Stimulated activated CD8-positive, alpha-beta memory T cell treated with anti-CD3 and anti-CD28 coated beads, Interleukin-4, amount 100 ng/mL, for 1 hour (primary cell): ENCODE measurements around the gene FLNC.

Experiments
- DNase-seq, 2 donors: peaks; one replicate each; pipeline ENCODE4 v3.0.0-alpha.2; 2020; ENCODE audit warnings: low read depth in 2 of 2, low spot score in 1 of 2

FLNC gene

DNA sequence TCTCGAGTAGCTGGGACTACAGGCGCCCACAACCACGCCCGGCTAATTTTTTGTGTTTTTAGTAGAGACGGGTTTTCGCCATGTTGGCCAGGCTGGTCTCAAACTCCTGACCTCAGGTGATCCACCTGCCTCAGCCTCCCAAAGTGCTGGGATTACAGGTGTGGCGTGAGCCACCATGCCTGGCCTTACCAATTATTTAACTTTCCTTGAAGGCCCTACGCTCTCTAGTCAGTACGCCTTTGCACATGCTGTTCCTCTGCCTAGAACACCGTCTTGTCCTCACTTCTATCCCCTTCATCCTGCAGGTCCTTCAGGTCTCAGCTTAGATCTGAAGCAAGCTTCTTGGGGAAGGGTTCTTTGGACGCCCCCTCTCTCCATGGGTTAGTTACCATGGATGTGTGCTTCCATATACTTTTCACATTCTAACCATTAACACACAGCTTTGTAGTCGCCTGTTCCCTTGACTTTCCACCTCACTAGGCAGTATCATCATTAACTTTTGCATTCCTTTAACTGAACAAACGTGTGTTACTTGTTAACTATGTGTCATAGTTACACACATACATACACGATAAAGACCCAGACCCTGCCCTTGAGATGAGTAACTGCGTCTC lies 31.9 kb downstream of the FLNC start:
- no peak for DNase-seq

DNA sequence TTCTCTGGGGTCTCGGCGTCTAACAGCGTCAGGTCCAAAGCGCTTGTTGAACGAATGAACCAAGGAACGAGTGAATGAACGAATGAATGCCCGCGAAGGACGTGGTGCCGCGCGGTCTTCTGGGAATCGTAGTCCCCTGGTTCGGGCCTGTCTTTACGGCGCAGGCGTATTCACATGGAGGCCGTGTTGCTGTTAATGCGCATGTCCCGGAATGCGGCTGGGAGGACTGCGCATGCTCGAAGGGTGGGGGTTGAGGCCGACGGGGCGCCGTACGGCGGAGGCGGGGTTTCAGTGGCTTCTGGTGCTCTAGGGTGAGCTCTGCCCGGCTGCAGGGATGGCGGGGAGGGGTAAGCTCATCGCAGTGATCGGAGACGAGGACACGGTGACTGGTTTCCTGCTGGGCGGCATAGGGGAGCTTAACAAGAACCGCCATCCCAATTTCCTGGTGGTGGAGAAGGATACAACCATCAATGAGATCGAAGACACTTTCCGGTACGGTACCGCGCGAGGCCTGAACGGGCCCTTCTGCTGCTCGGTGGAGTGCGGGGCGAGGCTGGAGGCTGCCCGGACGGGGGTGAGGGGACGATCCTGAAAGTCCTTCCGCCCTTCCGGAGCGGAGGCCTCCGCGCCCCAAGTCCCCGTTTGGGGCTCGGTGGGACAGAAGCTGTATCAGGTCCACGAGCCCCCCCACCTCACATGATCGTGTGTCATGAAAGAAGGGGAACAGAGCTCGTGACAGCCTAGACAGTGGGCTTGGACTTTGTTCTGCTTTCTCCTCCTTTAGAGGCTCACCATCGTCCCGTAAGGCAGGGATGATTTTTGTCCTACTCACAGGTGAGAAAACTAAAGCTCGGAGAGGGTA lies 32.6 kb downstream of the FLNC start, which contains the start of gene ATP6V1F:
Gene ATP6V1F (plus strand): TSS at position 286 of the 862 bp plus-strand sequence. CDS start 49 bp downstream, at position 335.
- peak; percentile 97 to 99 for DNase-seq

GRCh38 chr7:128863433-128863989 lies 33.3 kb downstream of the FLNC start:
- peak in 1 of 2 donors; percentile 11 for DNase-seq

- DNase-seq = no peak
Measured at GRCh38 chr7:128865303-128865702, 35.1 kb downstream of the FLNC start.

- no peak for DNase-seq
Measured at GRCh38 chr7:128865996-128866877, 36.0 kb downstream of the FLNC start.

GRCh38 chr7:128867241-128867640 lies 37.0 kb downstream of the FLNC start:
- DNase-seq = no peak

GRCh38 chr7:128867842-128868623 lies 37.8 kb downstream of the FLNC start:
- DNase-seq = no peak

DNA sequence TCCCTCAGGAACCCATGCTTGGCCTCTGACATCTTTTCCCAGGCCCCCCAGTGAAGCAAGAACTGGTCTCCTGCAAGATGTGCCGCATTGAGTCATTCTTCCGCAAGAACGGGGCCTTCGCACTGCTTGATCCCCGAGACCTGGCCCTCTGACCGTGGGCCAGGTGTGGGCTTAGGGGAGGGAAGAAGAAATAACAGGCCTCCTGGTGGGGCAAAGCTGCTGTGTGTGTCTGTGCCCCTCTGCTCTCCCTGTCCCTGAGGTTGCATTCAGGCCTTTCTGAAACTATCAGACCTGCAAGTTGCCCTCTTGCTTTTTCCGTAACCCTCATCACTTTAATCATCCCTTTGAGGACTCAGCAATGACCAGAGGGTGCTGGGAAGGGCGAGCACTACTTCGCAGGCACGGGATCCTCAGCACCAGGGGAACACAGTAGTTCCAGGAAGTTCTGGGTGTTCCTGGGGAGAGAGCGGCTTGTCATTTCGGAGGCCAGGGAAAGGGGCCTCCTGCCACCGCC lies 38.5 kb downstream of the FLNC start:
- no peak for DNase-seq

- DNase-seq = peak in 1 of 2 donors; percentile 9
Measured at GRCh38 chr7:128869138-128869943, 39.1 kb downstream of the FLNC start.

DNA sequence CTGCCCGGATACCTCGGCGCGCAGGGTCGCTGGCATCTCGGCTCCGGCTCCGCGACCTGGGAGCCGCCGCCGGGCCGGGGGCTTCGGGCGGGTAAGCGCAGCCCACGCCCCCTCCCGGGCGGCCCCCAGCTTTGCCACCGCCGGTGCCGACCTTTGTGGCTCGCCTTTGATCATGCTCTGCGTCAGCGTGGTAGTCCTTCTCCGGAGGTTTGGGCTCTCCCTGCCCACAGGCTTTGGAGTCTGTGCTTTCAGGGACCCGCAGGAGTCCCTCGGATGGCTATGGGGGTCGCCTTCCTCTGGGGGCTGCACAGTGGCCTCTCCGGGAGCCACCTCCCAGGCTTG lies 39.7 kb downstream of the FLNC start:
- no peak for DNase-seq

DNA sequence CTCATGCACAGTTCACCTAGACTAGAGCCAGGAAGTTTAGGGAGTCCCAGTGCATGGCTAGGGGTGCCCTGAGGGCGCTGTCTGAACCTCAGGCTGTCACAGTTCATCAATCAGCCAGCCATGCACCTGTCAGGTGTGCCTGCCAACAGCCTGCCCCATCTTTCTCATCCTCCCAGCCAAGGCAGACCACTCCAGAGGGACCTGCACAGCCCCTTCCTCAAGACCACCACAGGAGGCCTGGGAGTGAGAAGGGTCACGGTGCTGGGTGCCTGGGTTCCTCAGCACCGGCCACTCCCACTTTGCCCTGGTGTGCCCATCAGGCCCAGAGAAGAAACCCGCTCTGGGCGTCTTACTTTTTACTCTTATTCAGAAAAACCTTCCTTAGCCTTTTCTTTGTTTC lies 40.8 kb downstream of the FLNC start:
- no peak for DNase-seq

DNA sequence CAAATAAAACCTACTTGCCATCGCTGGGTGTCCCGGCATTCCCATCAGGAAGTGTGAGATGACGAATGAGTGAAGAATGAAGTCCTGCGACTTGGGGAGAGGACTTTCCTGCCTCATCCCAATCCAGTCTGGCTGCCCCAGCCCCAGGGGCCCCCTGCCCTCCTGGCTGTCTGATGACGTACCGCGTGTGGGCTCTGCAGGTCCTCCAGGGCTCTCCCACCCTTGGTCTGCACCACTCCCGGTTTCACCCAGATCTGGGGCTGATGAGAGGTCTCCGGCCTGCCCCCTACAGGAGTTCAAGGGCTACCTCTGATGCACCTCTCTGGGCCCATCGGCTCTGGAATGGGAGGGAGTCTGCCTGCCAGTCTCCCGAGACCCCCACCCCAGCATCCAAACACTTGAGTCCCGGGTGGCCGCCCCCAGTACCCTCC lies 42.2 kb downstream of the FLNC start:
- DNase-seq = no peak

DNA sequence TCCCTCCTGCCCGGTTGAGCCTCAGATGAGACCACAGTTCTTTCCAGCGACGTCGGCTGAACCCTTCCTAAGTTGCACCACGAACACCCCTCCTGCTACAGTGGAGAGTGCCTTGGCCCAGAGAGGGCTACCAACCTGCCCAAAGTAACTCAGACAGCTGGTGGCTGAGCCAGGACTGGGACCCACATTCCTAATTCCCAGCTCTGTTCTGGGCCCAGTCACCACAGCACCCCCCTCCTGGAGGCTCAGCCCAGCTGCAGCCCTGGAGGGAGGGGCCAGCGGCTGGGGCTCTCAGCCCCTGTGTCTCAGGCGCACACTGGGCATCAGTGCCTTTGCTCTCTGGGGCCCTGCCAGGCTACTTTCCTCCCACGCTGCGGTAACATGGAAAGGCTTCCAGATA lies 43.0 kb downstream of the FLNC start:
- no peak for DNase-seq

DNA sequence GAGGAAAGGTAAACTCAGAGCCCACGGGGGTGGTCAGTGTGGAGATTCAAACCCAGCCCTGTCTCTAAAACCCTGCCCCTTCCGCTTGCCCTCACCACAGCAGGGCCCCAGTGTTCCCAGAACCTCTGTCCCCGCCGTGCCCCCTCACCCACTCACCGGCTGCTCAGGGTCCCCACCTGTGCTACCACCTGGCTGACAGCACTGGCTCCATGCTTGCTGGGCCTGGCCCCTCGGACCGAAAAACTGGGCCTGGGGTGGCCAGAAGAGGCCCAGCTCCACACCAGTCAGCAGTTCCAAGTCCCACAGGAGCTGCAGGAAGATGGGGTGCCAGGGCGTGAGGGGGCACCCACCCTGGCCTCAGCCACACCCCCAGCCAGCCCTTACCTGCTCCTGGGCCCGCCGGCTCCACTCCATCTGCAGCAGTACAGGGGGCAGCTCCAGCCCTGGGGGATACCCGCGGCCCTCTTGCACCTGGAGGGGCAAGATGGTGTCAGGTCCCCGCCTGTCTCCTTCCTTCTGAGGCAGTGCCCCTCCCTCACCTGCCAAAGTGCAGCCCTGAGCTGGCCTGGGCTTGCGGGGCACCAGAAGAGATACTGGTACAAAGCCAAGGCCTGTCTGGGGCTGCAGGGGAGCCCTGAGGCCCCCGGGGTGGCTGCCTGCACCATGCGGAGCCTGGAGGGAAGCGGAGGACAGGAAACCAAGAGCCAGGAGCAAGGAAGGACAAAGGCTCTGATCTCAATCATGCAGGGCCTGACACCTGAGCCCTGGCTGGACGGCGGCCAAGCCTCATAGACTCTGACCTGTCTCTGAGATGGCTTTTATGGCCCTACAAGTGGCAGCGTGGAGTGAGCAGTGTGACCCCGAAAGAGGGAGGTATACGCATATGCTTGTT lies 44.2 kb downstream of the FLNC start:
- DNase-seq = no peak

DNA sequence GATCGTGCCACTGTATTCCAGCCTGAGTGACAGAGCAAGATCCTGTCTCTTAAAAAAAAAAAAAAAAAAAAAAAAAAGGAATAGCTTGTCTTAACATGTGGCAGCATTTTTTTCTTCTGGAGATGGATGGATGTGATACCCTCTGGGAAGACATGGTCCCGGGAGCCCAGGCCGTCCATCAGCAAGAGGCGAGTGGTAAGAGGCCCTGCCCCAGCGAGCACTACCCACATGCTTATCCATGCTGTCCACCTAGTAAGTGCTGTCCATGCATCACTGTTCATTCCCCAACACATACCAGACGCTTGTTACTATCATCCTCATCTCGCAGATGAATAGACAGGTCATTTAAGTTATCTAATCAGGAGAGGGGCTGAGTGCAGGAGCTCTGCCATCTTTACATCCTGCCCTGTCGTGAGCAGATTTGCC lies 45.3 kb downstream of the FLNC start:
- no peak for DNase-seq

DNA sequence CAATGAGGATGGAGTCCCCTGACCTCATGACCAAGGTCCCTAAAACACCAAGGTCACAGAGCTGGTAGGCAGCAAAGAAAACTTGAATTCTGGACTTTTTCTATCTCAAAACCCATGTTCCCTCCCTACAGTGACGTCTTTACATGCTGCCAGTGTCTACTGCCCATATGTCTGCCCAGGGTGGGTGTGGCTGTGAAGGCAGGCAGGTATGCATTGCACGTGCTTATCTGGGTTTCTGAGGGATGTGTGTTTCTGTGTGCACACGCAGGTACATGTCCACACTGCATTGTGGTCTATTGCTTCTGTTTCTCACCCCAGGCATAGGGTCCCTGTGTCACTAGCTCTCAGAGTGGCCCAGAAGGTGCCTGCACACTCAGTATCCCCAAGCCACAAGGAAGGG lies 45.9 kb downstream of the FLNC start:
- no peak for DNase-seq

- no peak for DNase-seq
Measured at GRCh38 chr7:128876586-128876977, 46.4 kb downstream of the FLNC start.

DNA sequence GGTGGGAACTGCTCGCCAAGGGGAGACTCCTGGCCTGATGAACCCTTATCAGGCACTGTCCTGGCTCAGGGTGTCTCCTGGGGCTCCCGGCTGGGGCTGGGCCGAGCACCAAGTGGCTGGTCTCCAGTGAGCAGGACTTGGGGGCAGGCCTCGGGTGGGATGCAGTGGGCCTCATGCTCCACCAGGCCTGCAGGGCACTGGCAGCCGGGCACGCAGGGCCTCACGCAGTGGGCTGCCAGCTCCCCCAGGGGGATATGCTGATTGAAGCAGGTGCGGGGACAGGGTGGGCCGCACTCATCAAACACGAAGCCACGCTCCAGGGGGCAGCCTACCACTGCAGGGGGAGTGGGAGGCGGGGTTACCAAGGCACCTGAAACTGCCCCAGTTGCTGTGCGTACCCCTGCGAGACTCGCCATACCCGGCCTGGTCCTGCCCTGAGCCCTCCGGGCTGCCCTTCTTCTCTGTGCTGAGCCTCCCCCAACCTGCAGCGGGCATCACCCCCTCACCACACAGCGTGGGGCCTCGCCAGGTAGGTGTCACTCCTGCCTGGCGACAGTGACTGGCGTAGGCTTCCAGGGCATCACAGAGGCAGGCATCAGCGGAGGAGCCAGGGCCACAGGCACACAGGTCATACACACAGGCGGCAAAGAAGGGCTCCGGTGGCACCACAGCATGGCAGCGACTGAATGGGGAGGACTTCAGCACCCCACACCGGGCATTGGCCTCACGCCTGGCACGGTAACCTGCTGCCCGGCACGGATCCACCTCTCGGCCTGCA lies 47.0 kb downstream of the FLNC start:
- no peak for DNase-seq
